ENCODE data around the gene STH.

- TF ChIP-seq POLR2A (IDR thresholded peaks at IDR 0.05) (no peak), CTCF (IDR thresholded peaks at IDR 0.05) (no peak)
Observed at GRCh38 chr17:45958307-45958706, 40.7 kb upstream of the STH start.

All from body of pancreas (tissue), 4 donors.